Kidney tubule cell (primary cell): Measurements from ENCODE around the gene GRIK1.
"Not testable (repeated sequence)": the region's sequence is repeated elsewhere in the genome, so short reads cannot be mapped to it uniquely, and the experiment has no call there.

ENCODE experiments used
- DNase-seq: peaks from one replicate; pipeline ENCODE4 v3.0.0-alpha.2; 2018; ENCODE audit warnings: low spot score

Gene GRIK1

DNA sequence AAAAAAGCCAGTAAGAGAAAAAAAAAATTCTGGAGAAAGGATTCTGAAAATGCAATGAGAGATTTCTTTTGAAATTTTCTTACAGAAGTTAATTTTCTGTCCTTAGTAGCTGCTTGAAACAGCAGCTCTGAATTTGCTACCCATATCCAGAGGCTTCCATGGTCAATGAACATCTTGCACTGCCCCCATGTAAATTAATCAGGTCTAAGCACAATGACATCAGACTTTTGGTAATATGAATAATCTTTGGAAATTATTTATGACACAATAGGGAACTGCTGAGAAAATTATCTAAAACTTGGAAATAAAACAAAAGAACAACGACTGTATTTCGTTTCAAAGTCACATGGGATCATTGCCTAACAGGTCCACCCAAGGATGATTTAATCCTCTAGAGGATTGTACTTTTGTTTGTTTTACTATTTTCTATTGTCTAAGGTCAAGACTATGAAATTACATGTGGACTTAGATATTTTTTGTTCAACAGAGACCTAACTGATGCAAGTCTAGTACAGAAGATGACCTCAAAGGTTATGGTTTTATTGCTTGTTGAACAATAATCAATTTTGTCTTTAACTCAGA lies 328.9 kb downstream of the GRIK1 start:
- no peak for DNase-seq

DNA sequence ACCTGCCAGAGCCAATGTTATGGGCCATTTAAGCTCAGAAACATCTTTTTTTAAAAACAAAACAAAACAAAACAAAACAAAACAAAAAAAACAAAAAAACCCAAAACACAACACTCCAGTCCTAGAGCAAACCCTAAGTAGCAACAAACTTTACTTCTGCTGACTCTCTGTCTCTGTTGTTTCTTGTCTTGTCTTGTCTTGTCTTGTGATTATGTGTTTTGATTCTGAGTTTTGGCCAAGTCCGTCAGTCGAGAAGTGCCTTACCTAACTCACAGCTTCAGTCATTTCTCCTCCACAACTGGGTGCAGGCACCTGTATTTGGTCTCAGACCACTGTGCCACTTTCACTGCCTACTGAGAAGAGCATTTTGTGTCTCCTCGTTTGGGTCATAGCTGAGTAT lies 333.2 kb downstream of the GRIK1 start:
- DNase-seq: no peak

DNA sequence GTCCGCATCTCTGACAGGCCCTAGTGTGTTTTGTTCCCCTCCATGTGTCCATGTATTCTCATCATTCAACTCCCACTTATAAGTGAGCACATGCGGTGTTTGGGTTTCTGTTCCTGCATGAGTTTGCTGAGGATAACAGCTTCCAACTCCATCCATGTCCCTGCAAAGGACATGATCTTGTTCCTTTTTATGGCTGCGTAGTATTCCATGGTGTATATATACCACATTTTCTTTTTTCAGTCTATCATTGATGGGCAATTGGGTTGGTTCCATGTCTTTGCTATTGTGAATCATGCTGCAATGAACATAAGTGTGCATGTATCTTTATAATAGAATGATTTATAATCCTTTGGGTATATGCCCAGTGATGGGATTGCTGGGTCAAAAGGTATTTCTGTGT lies 334.6 kb downstream of the GRIK1 start:
- not testable (repeated sequence) for DNase-seq

DNA sequence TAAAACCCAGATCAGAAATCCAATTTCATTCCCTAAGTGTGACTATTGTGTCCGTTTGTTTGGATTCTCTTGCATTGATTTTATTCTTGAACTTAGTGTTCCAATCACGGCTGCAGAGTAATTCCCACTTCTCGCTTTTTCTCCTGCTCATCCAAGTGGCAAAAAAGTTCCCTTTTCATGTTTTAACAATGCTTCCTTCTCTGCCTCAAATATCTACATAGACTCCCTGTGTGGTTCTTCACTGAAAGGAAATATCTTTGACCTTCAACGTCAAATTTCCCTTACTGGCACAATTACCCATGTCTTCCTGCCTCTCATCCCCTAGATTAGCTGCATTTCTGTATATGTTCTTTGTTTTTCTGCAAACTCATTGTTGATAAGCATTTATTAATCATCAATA lies 335.7 kb downstream of the GRIK1 start:
- DNase-seq: no peak

DNA sequence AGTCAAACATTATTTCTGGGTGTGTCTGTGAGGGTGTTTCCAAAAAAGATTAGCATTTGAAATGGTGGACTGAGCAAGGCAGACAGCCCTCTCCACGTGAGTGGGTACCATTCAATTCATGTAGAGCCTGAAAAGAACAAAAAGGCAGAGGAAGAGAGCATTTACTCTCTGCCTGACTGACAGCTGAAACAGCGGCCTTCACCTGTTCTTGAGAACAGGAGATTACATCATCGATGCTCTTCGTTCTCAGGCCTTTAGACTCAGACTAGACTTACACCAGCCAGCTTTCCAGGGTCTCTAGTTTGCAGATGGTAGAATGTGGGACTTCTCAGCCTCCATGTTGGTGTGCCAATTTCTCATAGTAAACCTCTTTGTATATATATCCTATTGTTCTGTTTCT lies 338.7 kb downstream of the GRIK1 start:
- no peak for DNase-seq

DNA sequence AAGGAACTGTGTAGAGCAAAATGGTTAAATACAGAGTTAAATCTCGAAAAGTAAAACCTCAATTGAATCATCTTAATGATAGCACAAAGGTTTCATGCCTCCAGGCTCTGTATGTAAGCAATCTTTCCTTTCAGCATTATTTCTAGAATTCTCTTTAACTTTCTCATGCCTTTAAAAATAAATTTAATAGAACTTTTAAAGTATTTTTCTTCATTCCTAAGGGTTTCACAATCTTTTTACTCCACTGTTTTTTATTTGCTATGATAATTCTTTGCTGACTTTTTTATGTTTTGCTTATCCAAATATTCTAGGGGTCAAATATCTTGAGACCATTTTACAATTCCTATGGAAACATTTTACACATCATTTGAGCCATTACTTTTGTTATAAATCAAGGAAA lies 353.1 kb downstream of the GRIK1 start:
- no peak for DNase-seq

DNA sequence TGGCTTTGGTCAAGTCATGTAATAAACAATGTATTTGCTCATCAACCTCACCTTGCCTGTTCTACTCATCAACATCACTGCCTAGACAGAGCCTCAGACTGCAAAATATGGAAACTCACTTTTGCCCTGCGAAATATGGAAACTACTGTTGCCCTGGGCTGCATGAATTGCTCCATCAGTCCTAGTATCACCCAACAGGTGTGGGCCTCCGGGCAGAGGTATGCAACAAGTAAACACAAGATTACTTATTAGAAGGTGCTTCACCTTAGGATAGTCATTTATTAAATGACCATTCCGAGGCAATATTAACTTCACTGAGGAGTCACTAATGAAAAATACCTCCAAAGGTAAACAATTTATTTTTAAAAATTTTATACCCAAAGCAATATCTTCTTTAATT lies 354.3 kb downstream of the GRIK1 start:
- peak; percentile 35 for DNase-seq

DNA sequence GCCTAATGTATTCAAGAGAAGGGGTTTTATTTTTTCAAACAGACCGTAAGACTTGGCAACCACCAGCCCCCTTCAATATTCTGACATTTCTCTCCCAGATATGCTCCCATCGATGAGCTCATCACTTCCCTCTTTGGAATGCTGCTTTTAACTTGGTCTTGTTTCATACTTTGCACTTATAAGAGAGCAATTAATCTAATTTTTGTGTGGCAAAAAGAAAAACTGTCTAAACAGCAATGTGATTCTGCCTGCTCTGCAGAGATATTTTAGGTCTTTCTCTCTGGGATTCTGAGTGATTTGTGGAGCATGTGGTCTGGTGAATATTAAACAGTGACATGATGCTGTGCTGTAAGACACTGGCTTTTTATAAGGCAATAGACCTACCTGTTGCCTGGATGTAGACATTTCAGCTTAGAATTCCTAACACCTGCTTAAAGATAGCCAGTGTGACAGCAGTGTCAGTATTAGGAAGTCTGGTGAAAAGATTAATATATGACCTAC lies 356.3 kb downstream of the GRIK1 start:
- peak; percentile 2 for DNase-seq

DNA sequence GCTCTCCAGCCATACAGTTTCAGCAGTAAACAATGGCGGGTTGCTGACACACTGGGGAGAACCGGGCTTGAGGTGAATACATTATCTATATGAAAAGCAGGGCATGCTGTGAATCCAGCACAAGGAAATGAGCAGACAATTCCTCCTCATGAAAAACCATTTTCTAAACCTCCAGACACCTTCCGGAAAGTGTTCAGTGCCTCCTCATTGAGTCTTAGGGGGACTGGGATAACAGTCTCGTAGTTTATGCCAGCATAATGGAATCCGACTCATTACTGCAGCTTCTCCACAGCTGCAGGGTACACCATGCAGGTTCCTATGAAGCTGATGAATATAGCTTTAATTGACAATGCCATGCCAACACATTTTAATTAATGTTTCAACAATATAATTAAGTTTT lies 356.9 kb downstream of the GRIK1 start:
- no peak for DNase-seq

DNA sequence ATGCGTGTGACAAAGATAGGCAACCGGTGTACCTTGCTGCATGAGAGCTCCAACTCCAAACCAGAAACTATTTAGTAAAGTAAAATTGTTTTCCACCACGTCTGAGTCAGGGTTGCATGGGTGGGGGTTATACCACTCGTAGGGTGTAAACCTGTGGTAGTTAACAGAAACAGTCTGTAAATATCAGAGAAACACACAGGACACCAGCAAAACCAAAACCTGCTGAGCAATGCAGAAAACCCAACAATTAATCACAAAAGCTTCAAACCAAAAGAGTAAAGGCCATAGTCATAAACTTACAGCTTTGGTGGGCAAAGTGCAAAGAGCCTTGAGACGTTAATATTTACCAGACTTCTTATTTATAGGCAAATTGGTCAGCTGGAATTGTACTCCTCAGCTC lies 358.4 kb downstream of the GRIK1 start:
- DNase-seq: peak; percentile 29

DNA sequence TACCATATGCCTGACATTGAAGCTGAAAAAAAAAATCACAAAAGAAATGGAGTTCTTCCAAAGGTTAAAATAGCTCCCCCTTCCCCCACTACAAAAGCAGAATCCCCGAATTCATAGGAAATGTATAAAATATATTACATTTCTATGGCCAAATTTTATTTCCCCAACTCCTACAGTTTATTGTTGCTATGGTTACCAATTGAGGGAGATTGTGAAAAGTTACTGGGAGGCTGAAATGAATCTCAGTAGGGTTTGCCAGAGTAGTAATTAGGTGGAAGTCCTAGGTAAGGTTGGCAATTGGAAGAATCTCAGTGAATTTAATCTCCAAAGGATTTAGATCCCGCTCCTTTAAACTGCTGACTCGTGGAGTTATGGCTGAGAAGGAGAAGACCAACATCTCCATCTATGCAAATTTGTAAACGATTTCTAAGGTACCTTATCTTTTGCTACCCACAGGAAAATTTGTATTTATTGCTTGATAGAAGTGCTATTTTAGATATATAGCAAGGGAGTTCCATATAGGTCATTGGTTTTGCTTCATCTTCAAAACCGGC lies 359.0 kb downstream of the GRIK1 start:
- no peak for DNase-seq

DNA sequence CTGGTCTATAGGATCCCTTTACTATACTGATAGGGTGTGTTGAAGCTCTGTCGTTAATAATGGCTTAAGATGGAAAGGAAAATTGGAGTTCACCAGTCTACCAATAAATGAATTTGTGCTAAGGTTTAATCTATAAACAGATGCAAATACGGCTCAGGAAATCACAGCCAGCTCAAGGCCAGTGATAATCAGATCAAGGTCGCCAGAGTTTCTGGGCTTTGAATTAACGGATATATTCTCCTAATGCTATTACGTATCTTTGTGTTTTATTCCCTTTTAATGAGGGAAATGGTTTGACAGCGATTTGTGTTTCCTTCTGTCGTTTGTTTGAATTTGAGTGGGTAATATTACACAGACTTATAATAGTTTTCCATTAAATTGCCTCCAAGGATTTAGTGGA lies 361.5 kb downstream of the GRIK1 start:
- no peak for DNase-seq

DNA sequence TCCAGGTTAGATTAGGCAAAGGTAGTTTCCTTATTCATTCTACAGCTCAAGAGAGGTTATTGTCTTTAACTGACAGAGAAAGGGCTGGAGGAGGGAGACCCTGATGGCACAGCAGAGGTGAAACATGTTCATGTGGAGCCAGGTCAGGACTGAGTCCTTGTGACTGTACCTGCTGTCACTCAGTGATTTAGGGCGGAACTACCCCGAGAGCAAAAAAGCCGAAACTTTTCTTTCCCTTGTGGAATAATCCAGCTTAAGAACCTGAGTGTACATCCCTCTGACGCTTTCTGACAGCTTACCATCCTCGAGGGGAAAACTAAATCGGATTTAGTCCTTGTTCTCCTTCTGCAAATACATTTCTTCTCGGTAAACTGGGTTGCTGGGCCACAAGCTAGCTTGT lies 367.8 kb downstream of the GRIK1 start:
- DNase-seq: no peak

DNA sequence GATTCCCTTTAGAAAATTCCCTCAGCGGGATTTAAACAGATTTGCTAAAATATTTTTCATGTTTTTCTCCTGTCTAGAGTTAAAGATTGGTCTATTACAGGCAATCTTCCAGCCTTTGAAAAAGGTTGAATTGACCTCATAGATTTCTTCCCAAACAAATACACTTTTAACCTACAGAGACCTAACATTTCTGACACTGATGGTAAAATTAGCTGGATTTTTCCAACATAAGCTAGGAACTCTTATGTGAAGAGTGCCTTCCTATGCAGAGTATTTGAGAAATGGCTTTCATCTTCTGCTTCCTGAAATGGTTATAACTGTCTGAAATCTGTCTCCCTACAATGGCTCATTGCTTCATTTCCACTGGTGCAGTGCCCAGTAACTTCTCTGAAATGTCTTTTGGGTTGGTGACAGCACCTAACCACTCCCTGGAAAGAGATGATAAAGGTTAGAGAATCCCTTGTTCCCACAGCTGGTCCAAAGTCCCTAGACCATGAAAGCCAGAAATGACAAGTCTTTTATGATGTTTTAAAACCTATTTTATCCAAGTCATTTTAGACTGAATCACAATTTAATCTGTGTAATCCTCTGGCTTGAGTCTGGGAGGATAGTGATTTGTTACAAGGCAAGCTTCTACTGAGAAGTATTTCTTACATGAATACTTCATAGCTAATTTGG lies 371.6 kb downstream of the GRIK1 start:
- DNase-seq: no peak

DNA sequence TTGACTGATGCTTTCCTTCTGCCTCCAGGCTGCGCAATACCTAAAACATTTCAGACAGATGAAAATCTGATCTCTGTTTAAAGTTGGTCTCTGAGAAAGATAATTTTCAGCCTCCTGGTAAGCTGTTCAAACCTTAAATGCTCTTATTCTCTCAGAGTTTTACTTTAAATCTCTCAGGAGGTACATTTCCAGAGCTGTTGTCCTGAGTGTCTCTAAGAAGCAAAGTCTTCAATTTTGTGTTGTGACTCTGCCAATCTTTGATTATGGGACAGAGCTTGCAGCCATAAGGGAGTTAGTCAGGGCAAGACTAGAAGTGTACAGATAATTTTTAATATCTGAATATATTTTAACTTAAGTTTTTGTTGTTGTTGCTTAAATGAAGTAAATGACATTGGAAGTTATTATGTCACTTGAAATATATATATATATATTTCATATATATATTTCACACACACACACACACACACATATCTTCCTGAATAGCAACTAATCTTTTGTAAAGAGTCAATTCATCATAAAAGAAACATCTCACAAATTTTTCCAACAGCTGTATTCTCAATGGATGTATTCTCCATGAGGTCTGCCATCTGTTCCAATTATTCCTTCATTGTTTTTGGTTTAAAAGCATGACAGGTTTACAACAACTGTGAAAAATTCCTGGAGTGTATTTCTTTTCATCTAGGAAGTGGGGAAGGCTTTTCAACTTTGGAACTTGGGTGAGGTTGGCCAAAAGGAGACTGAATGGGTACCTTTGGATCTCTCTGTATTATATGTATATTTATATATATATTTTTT lies 381.7 kb downstream of the GRIK1 start:
- no peak for DNase-seq

DNA sequence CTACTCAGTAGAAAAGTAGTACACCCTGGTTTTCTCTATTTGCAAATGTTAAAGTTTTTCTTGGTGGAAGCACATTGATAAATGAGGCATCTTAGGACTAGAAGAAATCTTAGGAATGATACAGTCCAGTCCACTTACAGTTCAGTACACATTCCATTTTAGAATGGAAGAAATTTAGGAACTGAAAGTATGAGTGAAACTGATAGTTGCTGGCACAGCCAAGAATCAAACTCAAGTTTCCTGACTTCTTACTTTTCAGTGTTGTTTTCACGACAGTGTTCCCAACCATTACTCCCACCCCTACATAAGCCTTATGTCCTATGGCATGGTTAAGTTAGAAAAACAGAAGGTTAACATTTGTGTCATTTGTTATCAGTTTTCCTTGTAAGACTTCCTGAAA lies 382.6 kb downstream of the GRIK1 start:
- no peak for DNase-seq

DNA sequence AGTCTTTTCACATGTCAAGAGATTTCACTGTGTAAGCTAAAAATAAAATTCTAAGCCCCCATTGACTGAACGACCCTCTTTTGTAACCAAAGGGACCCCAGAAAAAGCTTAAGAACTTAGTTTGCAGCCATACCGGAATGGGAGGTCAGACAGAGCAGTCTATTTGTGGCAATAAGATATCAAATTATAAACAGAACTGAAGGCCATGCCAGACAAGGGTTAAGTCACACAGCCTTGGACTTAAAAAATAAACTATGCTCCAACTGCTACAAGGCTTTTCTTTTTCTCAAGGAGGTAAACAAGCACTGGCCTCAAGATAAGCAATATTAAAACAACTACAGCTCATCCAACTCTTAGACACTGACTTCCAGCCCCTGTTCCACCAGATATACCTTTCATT lies 384.2 kb downstream of the GRIK1 start:
- no peak for DNase-seq

DNA sequence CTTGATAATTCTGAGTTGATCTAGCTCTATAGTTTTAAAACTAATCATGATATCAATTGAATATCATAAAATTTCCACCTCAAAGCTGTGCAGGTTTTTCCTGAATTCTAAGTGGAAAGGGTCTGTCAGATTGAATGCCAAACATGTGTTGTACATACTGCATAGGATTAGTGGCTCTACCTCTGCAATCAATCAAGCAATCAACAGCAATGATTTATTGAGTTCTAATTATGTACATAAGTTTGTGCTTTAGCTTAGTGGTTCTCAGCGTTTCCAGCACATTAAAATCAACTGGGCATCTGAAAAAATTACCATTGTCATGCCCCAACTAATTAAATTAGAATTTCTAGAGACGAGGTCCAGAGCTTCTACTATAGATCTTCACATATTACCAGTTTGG lies 389.6 kb downstream of the GRIK1 start:
- no peak for DNase-seq

DNA sequence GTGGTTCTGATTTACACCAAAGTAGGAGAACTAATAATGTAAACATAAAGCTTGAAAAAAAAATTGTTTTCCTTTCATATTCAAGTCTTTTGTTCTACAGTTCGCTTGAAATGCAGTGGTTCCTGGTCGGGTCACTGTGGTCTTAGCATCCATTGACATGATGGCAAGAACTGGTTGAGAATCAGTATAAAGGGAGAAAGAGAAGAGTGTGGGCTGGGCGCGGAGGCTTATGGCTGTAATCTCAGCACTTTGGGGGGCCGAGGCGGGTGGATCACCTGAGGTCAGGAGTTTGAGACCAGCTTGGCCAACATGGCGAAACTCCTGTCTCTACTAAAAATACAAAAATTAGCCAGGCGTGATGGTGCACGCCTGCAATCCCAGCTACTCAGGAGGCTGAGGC lies 390.2 kb downstream of the GRIK1 start:
- no peak for DNase-seq

DNA sequence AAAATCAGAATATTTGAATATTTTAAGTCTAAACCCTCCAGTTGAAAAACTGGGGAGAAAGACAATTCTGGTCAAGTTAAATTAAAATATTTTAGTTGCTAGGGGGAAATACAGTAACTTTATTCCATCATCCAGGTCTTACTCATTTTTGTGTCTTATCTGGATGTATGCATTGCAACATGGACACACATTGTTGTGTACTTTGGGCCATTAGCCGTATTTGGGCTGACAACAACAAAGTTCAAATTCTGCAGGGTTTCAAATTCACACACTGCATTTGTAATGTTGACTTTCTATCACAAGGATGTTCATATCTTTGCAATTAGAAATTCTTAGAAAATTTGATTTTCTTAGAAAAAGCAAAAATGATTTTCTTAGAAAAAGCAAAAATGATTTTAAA lies 391.8 kb downstream of the GRIK1 start:
- DNase-seq: no peak

DNA sequence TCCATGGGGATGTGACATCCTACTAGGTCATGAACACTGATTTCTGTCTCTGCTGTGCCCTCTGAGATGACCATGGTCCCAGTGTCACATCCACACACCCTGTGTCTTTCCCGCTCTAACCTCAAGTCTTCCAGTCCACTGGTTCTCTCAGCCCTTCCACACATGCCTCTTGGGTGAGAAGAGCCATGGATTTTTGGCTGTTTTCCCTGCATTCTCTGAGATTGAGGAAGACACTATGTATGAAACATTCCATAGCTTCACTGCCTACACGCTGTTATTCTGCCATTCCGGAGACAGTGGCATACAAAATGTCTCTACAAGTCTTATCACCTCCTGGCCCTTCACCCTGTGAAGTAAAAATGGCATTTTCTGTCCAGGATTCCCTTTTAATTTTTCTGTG lies 393.7 kb downstream of the GRIK1 start:
- peak; percentile 2 for DNase-seq

DNA sequence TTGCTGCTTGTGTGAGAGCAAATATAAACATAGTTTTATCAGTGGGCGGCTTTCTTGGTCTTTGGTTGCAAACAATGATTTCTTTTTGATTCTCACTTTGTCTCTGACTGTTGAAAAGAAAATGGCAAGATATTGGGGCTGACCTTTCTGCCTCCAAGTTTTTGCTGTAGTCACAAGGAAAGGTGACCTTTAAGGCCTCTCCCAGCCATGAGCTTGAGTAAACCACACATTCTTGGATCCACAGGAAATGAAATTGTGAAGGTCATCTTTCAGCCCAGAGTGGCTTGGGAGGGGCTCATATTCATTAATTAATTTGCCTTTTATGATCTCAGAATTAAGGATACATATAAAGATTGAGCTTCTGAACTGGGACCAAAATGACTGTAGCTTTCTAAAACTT lies 399.5 kb downstream of the GRIK1 start:
- no peak for DNase-seq

DNA sequence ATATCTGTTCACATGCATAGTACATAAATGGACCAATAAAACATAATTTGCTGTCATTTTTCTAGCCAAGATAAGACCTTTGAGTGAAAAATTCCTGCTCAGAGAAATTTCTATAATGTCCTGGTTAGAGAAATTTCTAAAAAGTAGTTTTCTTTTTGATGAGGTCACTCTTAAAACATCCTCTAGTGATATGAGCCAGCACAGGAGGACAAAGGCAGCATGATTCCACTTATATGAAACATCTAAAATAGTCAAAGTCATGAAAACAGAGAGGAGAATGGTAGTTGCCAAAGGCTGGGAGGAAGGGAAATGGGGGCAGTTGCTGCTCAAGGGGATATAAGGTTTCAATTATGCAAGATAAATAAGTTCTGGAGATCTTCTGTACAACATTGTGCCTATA lies 401.7 kb downstream of the GRIK1 start:
- DNase-seq: peak; percentile 32
